Esophagus squamous epithelium (tissue), 4 donors: ENCODE data around the gene FOXF1.

Experiments
- CTCF ChIP-seq, 6 experiments: fragments of 450-650 bp in 4 of 6; fragments of 200-600 bp in 2 of 6; sonication (generic) in 2 of 6; IDR thresholded peaks; one replicate each; pipeline ENCODE4 v1.5.1; 2016 to 2019; ENCODE audit warnings: antibody characterized with exemption in 6 of 6, mild to moderate bottlenecking in 4 of 6, moderate library complexity in 4 of 6
- POLR2A ChIP-seq, 4 donors: fragments of 450-650 bp; IDR thresholded peaks; one replicate each; pipeline ENCODE4 v1.6.1; 2017; ENCODE audit warnings: antibody characterized with exemption in 4 of 4, mild to moderate bottlenecking in 4 of 4, moderate library complexity in 3 of 4

GRCh38 chr16:86511317-86512161 is 1.2 kb downstream of the FOXF1 start:
- no peak for TF ChIP-seq POLR2A (IDR thresholded peaks at IDR 0.05)
- no peak for TF ChIP-seq CTCF (IDR thresholded peaks at IDR 0.05)
